Measurements from ENCODE around the gene CTSG.
"Not testable (repeated sequence)": the region's sequence is repeated elsewhere in the genome, so short reads cannot be mapped to it uniquely, and the experiment has no call there.

CTSG gene

GRCh38 chr14:24576182-24576581, at the start of gene CTSG:
Gene CTSG (minus strand): TSS chr14:24576250. CDS start chr14:24576223, 27 bp downstream.
- no peak for DNase-seq (ENCODE audit: low spot score)

GRCh38 chr14:24613747-24614146, 37.7 kb upstream of the CTSG start:
- no peak for DNase-seq (ENCODE audit: low spot score)

- DNase-seq (ENCODE audit: low spot score): no peak
Measured at GRCh38 chr14:24613241-24613640, 37.2 kb upstream of the CTSG start.

GRCh38 chr14:24612196-24612595, 36.1 kb upstream of the CTSG start:
- no peak for DNase-seq (ENCODE audit: low spot score)

- DNase-seq (ENCODE audit: low spot score): no peak
Measured at GRCh38 chr14:24609655-24610344, 33.8 kb upstream of the CTSG start, which contains the start of gene GZMH. Gene GZMH (minus strand): TSS chr14:24609685. CDS start chr14:24609613, 72 bp downstream.

- no peak for DNase-seq (ENCODE audit: low spot score)
Measured at GRCh38 chr14:24607635-24608514, 31.8 kb upstream of the CTSG start.

- DNase-seq (ENCODE audit: low spot score): no peak
Measured at GRCh38 chr14:24607081-24607480, 31.0 kb upstream of the CTSG start.

- no peak for DNase-seq (ENCODE audit: low spot score)
Measured at GRCh38 chr14:24606297-24606696, 30.2 kb upstream of the CTSG start.

GRCh38 chr14:24605435-24606190, 29.6 kb upstream of the CTSG start:
- DNase-seq (ENCODE audit: low spot score): no peak

- DNase-seq (ENCODE audit: low spot score): no peak
Measured at GRCh38 chr14:24597403-24597802, 21.4 kb upstream of the CTSG start.

GRCh38 chr14:24595073-24595808, 19.2 kb upstream of the CTSG start:
- DNase-seq (ENCODE audit: low spot score): no peak

GRCh38 chr14:24591004-24591403, 15.0 kb upstream of the CTSG start:
- DNase-seq (ENCODE audit: low spot score): not testable (repeated sequence)

- not testable (repeated sequence) for DNase-seq (ENCODE audit: low spot score)
Measured at GRCh38 chr14:24584402-24584801, 8.4 kb upstream of the CTSG start.

- DNase-seq (ENCODE audit: low spot score): no peak
Measured at GRCh38 chr14:24578558-24578957, 2.5 kb upstream of the CTSG start.

- DNase-seq (ENCODE audit: low spot score): no peak
Measured at GRCh38 chr14:24576771-24577170, 721 bp upstream of the CTSG start.

GRCh38 chr14:24574206-24574774, 1.8 kb downstream of the CTSG start:
- no peak for DNase-seq (ENCODE audit: low spot score)

GRCh38 chr14:24566318-24566717, 9.7 kb downstream of the CTSG start:
- no peak for DNase-seq (ENCODE audit: low spot score)

GRCh38 chr14:24565766-24566165, 10.3 kb downstream of the CTSG start:
- DNase-seq (ENCODE audit: low spot score): no peak

- DNase-seq (ENCODE audit: low spot score): no peak
Measured at GRCh38 chr14:24563505-24563904, 12.5 kb downstream of the CTSG start.

- no peak for DNase-seq (ENCODE audit: low spot score)
Measured at GRCh38 chr14:24556756-24557155, 19.3 kb downstream of the CTSG start.

GRCh38 chr14:24549064-24549463, 27.0 kb downstream of the CTSG start:
- DNase-seq (ENCODE audit: low spot score): not testable (repeated sequence)
